SK-N-SH (cell line): ENCODE measurements around the gene SLCO2B1. TPM values are rescaled to one million over a fixed set of nuclear protein-coding genes. Genes with fewer than 3 reads are reported as not detected.

ENCODE experiments used
- CTCF ChIA-PET: fragments of 300-600, 350-600 bp; formaldehyde crosslinking; extraction: SDS; loops from one replicate; lab custom pipeline; 2021; lab: Yijun Ruan, JAX
- POLR2A ChIA-PET: fragments of 350-600 bp; sonication (Branson Sonifier 250); formaldehyde crosslinking; extraction: SDS; loops from one replicate; lab custom pipeline; 2020; ENCODE audit warnings: antibody characterized with exemption, inconsistent platforms; lab: Yijun Ruan, JAX
- DNase-seq: peaks from one replicate; pipeline ENCODE4 v3.0.0; 2012
- H2AFZ ChIP-seq: fragments of 200-600 bp; sonication (generic); 2 replicates; pipeline ENCODE4 v1.8.1; 2016; ENCODE audit warnings: antibody characterized with exemption, mild to moderate bottlenecking, low read depth
- H3F3A ChIP-seq: fragments of 200-600 bp; sonication (generic); replicated peaks from 2 replicates; pipeline ENCODE3; 2016; ENCODE audit warnings: antibody characterized with exemption, mild to moderate bottlenecking; ENCODE audit not compliant: insufficient read depth
- H3K27ac ChIP-seq, 2 experiments: fragments of 200-500 bp in 1 of 2; fragments of 200-600 bp in 1 of 2; sonication (Bioruptor generic) in 1 of 2; sonication (generic), shearing (Covaris generic) in 1 of 2; 2 replicates each; pipeline versions ENCODE4 v1.5.1 to v1.6.1; 2014 to 2016; ENCODE audit warnings: low read depth in 2 of 2, inconsistent platforms in 1 of 2, low read length in 1 of 2, mild to moderate bottlenecking in 1 of 2, mixed read lengths in 1 of 2
- H3K27me3 ChIP-seq: fragments of 200-600 bp; sonication (generic), shearing (Covaris generic); 2 replicates; pipeline ENCODE4 v1.6.1; 2016; ENCODE audit warnings: mixed run types; ENCODE audit not compliant: insufficient read depth
- H3K36me3 ChIP-seq, 2 experiments: fragments of 200-500 bp in 1 of 2; fragments of 200-600 bp in 1 of 2; sonication (Bioruptor generic) in 1 of 2; sonication (generic) in 1 of 2; replicated peaks in 1 of 2; 2 replicates each; pipeline versions ENCODE3 to v1.5.1; 2014 to 2016; ENCODE audit warnings: low read length in 1 of 2, mild to moderate bottlenecking in 1 of 2; ENCODE audit not compliant: insufficient read depth in 2 of 2, control insufficient read depth in 1 of 2
- H3K4me1 ChIP-seq, 2 experiments: fragments of 200-500 bp in 1 of 2; fragments of 200-600 bp in 1 of 2; sonication (Bioruptor generic) in 1 of 2; sonication (generic), shearing (Covaris generic) in 1 of 2; 2 replicates each; pipeline versions ENCODE4 v1.5.1 to v1.6.1; 2014 to 2016; ENCODE audit warnings: low read depth in 1 of 2, low read length in 1 of 2, mixed run types in 1 of 2; ENCODE audit not compliant: insufficient read depth in 2 of 2, control insufficient read depth in 1 of 2
- H3K4me2 ChIP-seq: fragments of 200-600 bp; sonication (generic), shearing (Covaris generic); 2 replicates; pipeline ENCODE4 v1.6.1; 2017; ENCODE audit warnings: mixed run types
- H3K4me3 ChIP-seq, 2 experiments: fragments of 200-500 bp in 1 of 2; fragments of 200-600 bp in 1 of 2; sonication (Bioruptor generic) in 1 of 2; sonication (generic), shearing (Covaris generic) in 1 of 2; 2 replicates each; pipeline versions ENCODE4 v1.5.1 to v1.8.1; 2014 to 2016; ENCODE audit warnings: low read depth in 2 of 2, inconsistent platforms in 1 of 2, low read length in 1 of 2, mild to moderate bottlenecking in 1 of 2, mixed read lengths in 1 of 2, moderate library complexity in 1 of 2
- H3K79me2 ChIP-seq: fragments of 200-600 bp; sonication (generic); 2 replicates; pipeline ENCODE4 v1.8.1; 2017; ENCODE audit warnings: mild to moderate bottlenecking; ENCODE audit not compliant: insufficient read depth
- H3K9ac ChIP-seq: fragments of 200-600 bp; sonication (generic); 2 replicates; pipeline ENCODE4 v1.6.1; 2017; ENCODE audit warnings: mixed run types
- H3K9me2 ChIP-seq: fragments of 200-600 bp; sonication (generic); 2 replicates; pipeline ENCODE4 v1.6.1; 2017; ENCODE audit warnings: mixed run types
- H3K9me3 ChIP-seq: fragments of 200-600 bp; sonication (generic); 2 replicates; pipeline ENCODE4 v1.6.1; 2017; ENCODE audit warnings: mixed run types, mild to moderate bottlenecking, moderate library complexity
- H4K20me1 ChIP-seq: fragments of 200-600 bp; sonication (generic); 2 replicates; pipeline ENCODE4 v1.6.1; 2017; ENCODE audit warnings: mild to moderate bottlenecking, mixed run types; ENCODE audit not compliant: insufficient read depth
- CHD2 ChIP-seq: fragments of 150-350 bp; IDR thresholded peaks from 2 replicates; pipeline ENCODE4 v1.6.1; 2018; ENCODE audit warnings: low read length; ENCODE audit not compliant: partially characterized antibody
- ELF1 ChIP-seq: IDR thresholded peaks from 2 replicates; pipeline ENCODE4 v1.4.0; 2012
- EP300 ChIP-seq, 2 experiments: IDR thresholded peaks; 2 replicates each; pipeline versions ENCODE4 v1.4.0 to v1.6.1; 2012; ENCODE audit warnings: borderline replicate concordance in 1 of 2, low read depth in 1 of 2, low read length in 1 of 2
- FOSL2 ChIP-seq: IDR thresholded peaks from 2 replicates; pipeline ENCODE4 v1.4.0; 2012; ENCODE audit warnings: low read depth, mild to moderate bottlenecking, moderate library complexity, borderline replicate concordance
- GATA2 ChIP-seq: sonication (generic); formaldehyde crosslinking; IDR thresholded peaks from 2 replicates; pipeline ENCODE4 v1.5.0; 2020; ENCODE audit warnings: mild to moderate bottlenecking, missing genetic modification reagents
- IRF3 ChIP-seq: fragments of 150-350 bp; IDR thresholded peaks from 2 replicates; pipeline ENCODE4 v1.6.1; 2016; ENCODE audit warnings: mild to moderate bottlenecking, low read depth, low read length
- MEF2A ChIP-seq: IDR thresholded peaks from 2 replicates; pipeline ENCODE4 v1.4.0; 2012; ENCODE audit warnings: low read depth, borderline replicate concordance
- MXI1 ChIP-seq: IDR thresholded peaks from 2 replicates; pipeline ENCODE4 v1.6.1; 2012; ENCODE audit warnings: mild to moderate bottlenecking, low read depth, low read length, improper control_type of control experiment
- NFIC ChIP-seq: IDR thresholded peaks from 2 replicates; pipeline ENCODE4 v1.4.0; 2012; ENCODE audit warnings: borderline replicate concordance
- PBX3 ChIP-seq: IDR thresholded peaks from 2 replicates; pipeline ENCODE4; 2012
- RCOR1 ChIP-seq: fragments of 150-350 bp; IDR thresholded peaks from 2 replicates; pipeline ENCODE4 v1.6.1; 2017; ENCODE audit warnings: antibody characterized with exemption, low read length
- RFX5 ChIP-seq: IDR thresholded peaks from 2 replicates; pipeline ENCODE4 v1.6.1; 2012; ENCODE audit warnings: mild to moderate bottlenecking, improper control_type of control experiment, low read length
- SIN3A ChIP-seq: IDR thresholded peaks from 2 replicates; pipeline ENCODE4 v1.6.1; 2012; ENCODE audit warnings: low read depth, mild to moderate bottlenecking, low read length, moderate library complexity, borderline replicate concordance
- TEAD4 ChIP-seq: IDR thresholded peaks from 2 replicates; pipeline ENCODE4 v1.4.0; 2012; ENCODE audit warnings: mild to moderate bottlenecking, borderline replicate concordance; ENCODE audit not compliant: insufficient read depth
- YY1 ChIP-seq: IDR thresholded peaks from 2 replicates; pipeline ENCODE4 v1.4.0; 2012; ENCODE audit warnings: low read depth, mild to moderate bottlenecking
- ZBTB33 ChIP-seq: IDR thresholded peaks from 2 replicates; pipeline ENCODE4 v1.4.0; 2012; ENCODE audit warnings: low read depth, borderline replicate concordance
- WGBS: methylation state at CpG from one replicate; pipeline ENCODE4 v1.1.6; 2017; ENCODE audit warnings: low lambda C conversion rate; 5-methylcytosine and 5-hydroxymethylcytosine counted together
- polyA plus RNA-seq, 3 experiments: library from polyadenylated mRNA; depleted of rRNA; stranded (reverse); fragments of >200 nt; gene quantifications; 2 replicates each; pipeline ENCODE4 v1.2.3, GENCODE V29; 2012
- TF ChIP-seq, protein P1 (sequence below): IDR thresholded peaks from 2 replicates; pipeline ENCODE4 v1.6.1; 2012; ENCODE audit warnings: mild to moderate bottlenecking, low read depth, low read length, moderate library complexity
- TF ChIP-seq, protein P2 (sequence below): fragments of 150-350 bp; IDR thresholded peaks from 2 replicates; pipeline ENCODE4 v1.6.1; 2017; ENCODE audit warnings: antibody characterized with exemption, low read length, low read depth, borderline replicate concordance

The SLCO2B1 gene
- polyA plus RNA-seq, 1 of the 3 experiments (the other 2 are of a cell fraction): 0.18 TPM

GRCh38 chr11:75163921-75164849, 13.3 kb downstream of the SLCO2B1 start (continued):
- TF ChIP-seq IRF3 (no peak), FOSL2 (no peak), RCOR1 (no peak), SIN3A (no peak), NFIC (no peak), MEF2A (no peak), PBX3 (no peak), RFX5 (no peak)

DNA sequence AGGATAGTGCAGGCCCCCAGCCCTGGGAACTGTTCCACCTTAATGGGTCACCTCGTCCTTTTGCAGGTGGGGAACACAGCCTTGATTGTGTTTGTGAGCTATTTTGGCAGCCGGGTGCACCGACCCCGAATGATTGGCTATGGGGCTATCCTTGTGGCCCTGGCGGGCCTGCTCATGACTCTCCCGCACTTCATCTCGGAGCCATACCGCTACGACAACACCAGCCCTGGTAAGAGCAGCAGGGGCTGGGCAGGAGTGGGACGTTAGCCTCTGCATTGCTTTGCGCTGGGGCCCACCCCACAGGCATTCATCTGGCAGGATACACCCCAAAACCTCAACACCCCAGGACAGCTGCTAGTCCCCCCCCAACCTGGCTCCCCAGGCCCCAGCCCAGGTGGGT, 14.8 kb downstream of the SLCO2B1 start:
- no peaks in the 10 kb centered on the region for H3K9me3 ChIP-seq
- TF ChIP-seq SIN3A: no peak
- no peak for TF ChIP-seq ELF1
- no peak for TF ChIP-seq EP300 (IDR thresholded peaks at IDR 0.05; ENCODE audit: borderline replicate concordance in 1 of 2, low read depth in 1 of 2, low read length in 1 of 2)
- TF ChIP-seq IRF3: no peak
- TF ChIP-seq, protein P1, sequence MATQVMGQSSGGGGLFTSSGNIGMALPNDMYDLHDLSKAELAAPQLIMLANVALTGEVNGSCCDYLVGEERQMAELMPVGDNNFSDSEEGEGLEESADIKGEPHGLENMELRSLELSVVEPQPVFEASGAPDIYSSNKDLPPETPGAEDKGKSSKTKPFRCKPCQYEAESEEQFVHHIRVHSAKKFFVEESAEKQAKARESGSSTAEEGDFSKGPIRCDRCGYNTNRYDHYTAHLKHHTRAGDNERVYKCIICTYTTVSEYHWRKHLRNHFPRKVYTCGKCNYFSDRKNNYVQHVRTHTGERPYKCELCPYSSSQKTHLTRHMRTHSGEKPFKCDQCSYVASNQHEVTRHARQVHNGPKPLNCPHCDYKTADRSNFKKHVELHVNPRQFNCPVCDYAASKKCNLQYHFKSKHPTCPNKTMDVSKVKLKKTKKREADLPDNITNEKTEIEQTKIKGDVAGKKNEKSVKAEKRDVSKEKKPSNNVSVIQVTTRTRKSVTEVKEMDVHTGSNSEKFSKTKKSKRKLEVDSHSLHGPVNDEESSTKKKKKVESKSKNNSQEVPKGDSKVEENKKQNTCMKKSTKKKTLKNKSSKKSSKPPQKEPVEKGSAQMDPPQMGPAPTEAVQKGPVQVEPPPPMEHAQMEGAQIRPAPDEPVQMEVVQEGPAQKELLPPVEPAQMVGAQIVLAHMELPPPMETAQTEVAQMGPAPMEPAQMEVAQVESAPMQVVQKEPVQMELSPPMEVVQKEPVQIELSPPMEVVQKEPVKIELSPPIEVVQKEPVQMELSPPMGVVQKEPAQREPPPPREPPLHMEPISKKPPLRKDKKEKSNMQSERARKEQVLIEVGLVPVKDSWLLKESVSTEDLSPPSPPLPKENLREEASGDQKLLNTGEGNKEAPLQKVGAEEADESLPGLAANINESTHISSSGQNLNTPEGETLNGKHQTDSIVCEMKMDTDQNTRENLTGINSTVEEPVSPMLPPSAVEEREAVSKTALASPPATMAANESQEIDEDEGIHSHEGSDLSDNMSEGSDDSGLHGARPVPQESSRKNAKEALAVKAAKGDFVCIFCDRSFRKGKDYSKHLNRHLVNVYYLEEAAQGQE: no peak
- TF ChIP-seq MXI1: no peak
- TF ChIP-seq ZBTB33: no peak
- TF ChIP-seq CHD2: no peak
- TF ChIP-seq, protein P2, sequence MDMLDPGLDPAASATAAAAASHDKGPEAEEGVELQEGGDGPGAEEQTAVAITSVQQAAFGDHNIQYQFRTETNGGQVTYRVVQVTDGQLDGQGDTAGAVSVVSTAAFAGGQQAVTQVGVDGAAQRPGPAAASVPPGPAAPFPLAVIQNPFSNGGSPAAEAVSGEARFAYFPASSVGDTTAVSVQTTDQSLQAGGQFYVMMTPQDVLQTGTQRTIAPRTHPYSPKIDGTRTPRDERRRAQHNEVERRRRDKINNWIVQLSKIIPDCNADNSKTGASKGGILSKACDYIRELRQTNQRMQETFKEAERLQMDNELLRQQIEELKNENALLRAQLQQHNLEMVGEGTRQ: no peak
- no peak for TF ChIP-seq YY1
- TF ChIP-seq TEAD4: no peak
- TF ChIP-seq FOSL2: no peak
- TF ChIP-seq GATA2: no peak
- H3K4me2 ChIP-seq: no peak overlapping the region
- H3K27ac ChIP-seq: no peak overlapping the region
- no peak for DNase-seq
- no peak overlapping the region for H3K9ac ChIP-seq
- no peak overlapping the region for H2AFZ ChIP-seq
- no peaks in the 10 kb centered on the region for H3K9me2 ChIP-seq
- H4K20me1 ChIP-seq: no peaks in the 10 kb centered on the region
- ChIA-PET CTCF (interaction anchor here (0.7 to 1.2 kb wide), 3 partner anchors 22 to 143 kb away, joined by 3 to 4 read pairs (median 3); no protein-coding TSS in a partner anchor), POLR2A (no interaction called here)
- no peaks in the 10 kb centered on the region for H3K79me2 ChIP-seq
- peaks cover 13% of the 10 kb centered on the region; the same call in 1 of the 2 replicates for H3K27me3 ChIP-seq
- WGBS: no CpG with 5 or more reads among the region's 11 CpGs
- H3K4me1 ChIP-seq: no peaks in the 10 kb centered on the region; a peak in 1 of 4 replicates
- H3F3A ChIP-seq: no peaks in the 10 kb centered on the region
- H3K4me3 ChIP-seq: no peak overlapping the region
- no peaks in the 10 kb centered on the region for H3K36me3 ChIP-seq
